AG20443 (cell line): ENCODE data around the gene HNRNPLL.
"Not testable (repeated sequence)": the region's sequence is repeated elsewhere in the genome, so short reads cannot be mapped to it uniquely, and the experiment has no call there.

Experiments
- DNase-seq: peaks from one replicate; pipeline ENCODE4 v3.0.0; 2012; ENCODE audit warnings: low spot score, mixed read lengths

Gene HNRNPLL

GRCh38 chr2:38619458-38620164 is 16.9 kb upstream of the HNRNPLL start:
- DNase-seq: peak; percentile 22

- DNase-seq: no peak
Measured at GRCh38 chr2:38617301-38617700, 14.6 kb upstream of the HNRNPLL start.

GRCh38 chr2:38615237-38615636 is 12.5 kb upstream of the HNRNPLL start:
- DNase-seq: peak; percentile 45

GRCh38 chr2:38613849-38614213 is 11.1 kb upstream of the HNRNPLL start:
- DNase-seq: no peak

- DNase-seq: no peak
Measured at GRCh38 chr2:38613126-38613848, 10.6 kb upstream of the HNRNPLL start.

- no peak for DNase-seq
Measured at GRCh38 chr2:38610851-38611801, 8.4 kb upstream of the HNRNPLL start.

- DNase-seq: not testable (repeated sequence)
Measured at GRCh38 chr2:38609246-38609645, 6.5 kb upstream of the HNRNPLL start.

GRCh38 chr2:38608755-38609154 is 6.0 kb upstream of the HNRNPLL start:
- DNase-seq: no peak

- no peak for DNase-seq
Measured at GRCh38 chr2:38605298-38605830, 2.6 kb upstream of the HNRNPLL start.

- DNase-seq: peak; percentile 76
Measured at GRCh38 chr2:38603402-38604290, 918 bp upstream of the HNRNPLL start.

GRCh38 chr2:38602136-38602731 is 494 bp downstream of the HNRNPLL start:
- DNase-seq: no peak

- DNase-seq: no peak
Measured at GRCh38 chr2:38601463-38602135, 1.1 kb downstream of the HNRNPLL start.

- DNase-seq: no peak
Measured at GRCh38 chr2:38600921-38601455, 1.7 kb downstream of the HNRNPLL start.

GRCh38 chr2:38600242-38600891 is 2.4 kb downstream of the HNRNPLL start:
- no peak for DNase-seq

GRCh38 chr2:38599706-38600105 is 3.0 kb downstream of the HNRNPLL start:
- no peak for DNase-seq

GRCh38 chr2:38598991-38599295 is 3.8 kb downstream of the HNRNPLL start:
- DNase-seq: no peak

GRCh38 chr2:38598200-38598990 is 4.3 kb downstream of the HNRNPLL start:
- no peak for DNase-seq

- no peak for DNase-seq
Measured at GRCh38 chr2:38597115-38597514, 5.6 kb downstream of the HNRNPLL start.

GRCh38 chr2:38596229-38596628 is 6.5 kb downstream of the HNRNPLL start:
- no peak for DNase-seq
